SU-DHL-6 (cell line): ENCODE data around the gene HIVEP1.

Source experiments
- H2AFZ ChIP-seq: fragments of 200-600 bp; sonication (generic); 2 replicates; pipeline ENCODE4 v1.6.1; 2014; ENCODE audit warnings: low read depth, mild to moderate bottlenecking, moderate library complexity, mixed read lengths, antibody characterized with exemption, low read length; ENCODE audit not compliant: severe bottlenecking
- H3F3A ChIP-seq: fragments of 200-600 bp; shearing (Covaris generic); 2 replicates; pipeline ENCODE4 v1.6.0; 2016; ENCODE audit warnings: antibody characterized with exemption, mild to moderate bottlenecking; ENCODE audit not compliant: insufficient read depth
- H3K27ac ChIP-seq: fragments of 200-600 bp; sonication (generic); 2 replicates; pipeline ENCODE4 v1.5.1; 2016; ENCODE audit warnings: low read depth, mild to moderate bottlenecking, low read length, moderate library complexity, mixed read lengths
- H3K27me3 ChIP-seq: fragments of 200-600 bp; sonication (generic), shearing (Covaris generic); 2 replicates; pipeline ENCODE4 v1.6.0; 2014; ENCODE audit warnings: mild to moderate bottlenecking, low read length
- H3K36me3 ChIP-seq: fragments of 200-600 bp; sonication (generic); 2 replicates; pipeline ENCODE4 v1.6.1; 2014; ENCODE audit warnings: mild to moderate bottlenecking, low read length, mixed read lengths
- H3K4me2 ChIP-seq: fragments of 300-600, 200-600 bp; shearing (Covaris generic), sonication (generic); 2 replicates; pipeline ENCODE4 v1.6.0; 2014; ENCODE audit warnings: low read length, low read depth, mild to moderate bottlenecking; ENCODE audit not compliant: poor library complexity, severe bottlenecking
- H3K4me3 ChIP-seq: fragments of 200-600 bp; sonication (generic); 2 replicates; pipeline ENCODE4 v1.5.1; 2014; ENCODE audit warnings: antibody characterized with exemption, low read length, mild to moderate bottlenecking, mixed read lengths; ENCODE audit not compliant: insufficient read depth, poor library complexity, severe bottlenecking
- H3K79me2 ChIP-seq: fragments of 200-600 bp; sonication (generic); 2 replicates; pipeline ENCODE4 v1.6.1; 2014; ENCODE audit warnings: mild to moderate bottlenecking, low read length, moderate library complexity; ENCODE audit not compliant: insufficient read depth
- H3K9ac ChIP-seq: fragments of 200-600 bp; sonication (generic); 2 replicates; pipeline ENCODE4 v1.7.0; 2014; ENCODE audit warnings: mild to moderate bottlenecking, low read length
- H3K9me2 ChIP-seq: fragments of 200-600 bp; sonication (generic); replicated peaks from 2 replicates; pipeline ENCODE4 v1.6.1; 2014; ENCODE audit warnings: low read length; ENCODE audit not compliant: insufficient read depth
- H3K9me3 ChIP-seq: fragments of 200-600 bp; sonication (generic); 2 replicates; pipeline ENCODE4 v1.6.1; 2014; ENCODE audit warnings: low read length, mixed read lengths; ENCODE audit not compliant: insufficient read depth
- H4K20me1 ChIP-seq: fragments of 200-600 bp; sonication (generic); 2 replicates; pipeline ENCODE4 v1.6.1; 2014; ENCODE audit warnings: low read depth, mild to moderate bottlenecking, antibody characterized with exemption, low read length, moderate library complexity, mixed read lengths
- EZH2phosphoT487 ChIP-seq: fragments of 200-600 bp; sonication (generic), shearing (Covaris generic); conservative IDR thresholded peaks from 2 replicates; pipeline ENCODE4 v1.6.1; 2018; ENCODE audit warnings: mild to moderate bottlenecking, antibody characterized with exemption, low read length, moderate library complexity, mixed read lengths
- TF ChIP-seq, protein P1 (sequence below): fragments of 200-600 bp; sonication (generic); IDR thresholded peaks from one replicate; pipeline ENCODE4 v1.5.1; 2017; ENCODE audit warnings: antibody characterized with exemption, mild to moderate bottlenecking, low read length, moderate library complexity; ENCODE audit not compliant: insufficient read depth, poor library complexity, severe bottlenecking

Gene HIVEP1

GRCh38 chr6:12182676-12183075 is 170.6 kb downstream of the HIVEP1 start:
- H3K9me3 ChIP-seq, result no peaks in the 10 kb centered on the region
- no peak overlapping the region for H3K4me3 ChIP-seq
- H3K9ac ChIP-seq, result no peak overlapping the region
- no peaks in the 10 kb centered on the region for H3K79me2 ChIP-seq
- no peak overlapping the region for H3K4me2 ChIP-seq
- H3K36me3 ChIP-seq, result no peaks in the 10 kb centered on the region
- no peak overlapping the region for H2AFZ ChIP-seq
- H3K27ac ChIP-seq, result no peak overlapping the region
- H3K9me2 ChIP-seq, result no peaks in the 10 kb centered on the region
- H3F3A ChIP-seq, result no peaks in the 10 kb centered on the region
- no peaks in the 10 kb centered on the region for H4K20me1 ChIP-seq
- H3K27me3 ChIP-seq, result no peaks in the 10 kb centered on the region
- no peak for TF ChIP-seq EZH2phosphoT487
- TF ChIP-seq, protein P1, sequence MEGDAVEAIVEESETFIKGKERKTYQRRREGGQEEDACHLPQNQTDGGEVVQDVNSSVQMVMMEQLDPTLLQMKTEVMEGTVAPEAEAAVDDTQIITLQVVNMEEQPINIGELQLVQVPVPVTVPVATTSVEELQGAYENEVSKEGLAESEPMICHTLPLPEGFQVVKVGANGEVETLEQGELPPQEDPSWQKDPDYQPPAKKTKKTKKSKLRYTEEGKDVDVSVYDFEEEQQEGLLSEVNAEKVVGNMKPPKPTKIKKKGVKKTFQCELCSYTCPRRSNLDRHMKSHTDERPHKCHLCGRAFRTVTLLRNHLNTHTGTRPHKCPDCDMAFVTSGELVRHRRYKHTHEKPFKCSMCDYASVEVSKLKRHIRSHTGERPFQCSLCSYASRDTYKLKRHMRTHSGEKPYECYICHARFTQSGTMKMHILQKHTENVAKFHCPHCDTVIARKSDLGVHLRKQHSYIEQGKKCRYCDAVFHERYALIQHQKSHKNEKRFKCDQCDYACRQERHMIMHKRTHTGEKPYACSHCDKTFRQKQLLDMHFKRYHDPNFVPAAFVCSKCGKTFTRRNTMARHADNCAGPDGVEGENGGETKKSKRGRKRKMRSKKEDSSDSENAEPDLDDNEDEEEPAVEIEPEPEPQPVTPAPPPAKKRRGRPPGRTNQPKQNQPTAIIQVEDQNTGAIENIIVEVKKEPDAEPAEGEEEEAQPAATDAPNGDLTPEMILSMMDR, result no peak

GRCh38 chr6:12185081-12185673 is 173.1 kb downstream of the HIVEP1 start:
- Histone ChIP-seq H4K20me1 (no peaks in the 10 kb centered on the region), H3K79me2 (no peaks in the 10 kb centered on the region), H3K9me3 (no peaks in the 10 kb centered on the region), H3F3A (no peaks in the 10 kb centered on the region), H3K9me2 (no peaks in the 10 kb centered on the region), H3K9ac (no peak overlapping the region), H2AFZ (no peak overlapping the region), H3K4me3 (no peak overlapping the region), H3K4me2 (no peak overlapping the region), H3K36me3 (no peaks in the 10 kb centered on the region), H3K27ac (no peak overlapping the region), H3K27me3 (no peaks in the 10 kb centered on the region)
- TF ChIP-seq, protein P1, result no peak
- no peak for TF ChIP-seq EZH2phosphoT487

DNA sequence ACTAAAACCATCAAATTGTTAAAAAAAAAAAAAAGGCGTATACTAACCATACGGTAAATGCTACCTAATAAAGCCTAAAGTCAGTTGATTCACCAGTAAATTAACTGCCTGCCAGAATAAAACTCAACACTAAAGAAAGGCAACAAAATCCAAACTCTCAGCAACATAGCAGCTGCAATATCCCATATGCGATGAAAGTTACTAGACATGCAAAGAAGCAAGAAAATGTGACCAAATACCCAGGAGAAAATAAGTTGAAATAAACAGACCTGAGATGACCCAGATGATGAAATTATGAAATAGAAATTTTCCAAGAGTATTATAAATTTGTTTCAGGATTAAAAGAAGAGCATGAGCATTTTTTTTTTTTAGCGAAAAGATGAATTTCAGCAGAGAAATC is 174.4 kb downstream of the HIVEP1 start:
- no peak overlapping the region for H3K4me2 ChIP-seq
- H2AFZ ChIP-seq, result no peak overlapping the region

More for the DNA sequence above, 174.4 kb downstream of the HIVEP1 start:
- Histone ChIP-seq H3K79me2 (no peaks in the 10 kb centered on the region), H3F3A (no peaks in the 10 kb centered on the region), H4K20me1 (no peaks in the 10 kb centered on the region), H3K9me3 (no peaks in the 10 kb centered on the region), H3K27ac (no peak overlapping the region), H3K9ac (no peak overlapping the region), H3K4me3 (no peak overlapping the region), H3K36me3 (no peaks in the 10 kb centered on the region), H3K9me2 (no peaks in the 10 kb centered on the region), H3K27me3 (no peaks in the 10 kb centered on the region)
- TF ChIP-seq, protein P1, result no peak
- TF ChIP-seq EZH2phosphoT487, result no peak
